HTERT RPE-1 (cell line): ENCODE results near the gene MT4.

Experiments used
- in situ Hi-C: fragments of 300-500 bp; cut with MboI; formaldehyde crosslinking; loops from 4 replicates; pipeline ENCODE4 v1.14.3; 2020; ENCODE audit warnings: low sequenced_read_pairs

Gene MT4

GRCh38 chr16:56601325-56601724 lies 36.5 kb downstream of the MT4 start:
- in situ Hi-C loops: no loop called here

GRCh38 chr16:56603589-56603988 lies 38.7 kb downstream of the MT4 start:
- in situ Hi-C loops: no loop called here

- in situ Hi-C loops: no loop called here
Measured at GRCh38 chr16:56604966-56605365, 40.1 kb downstream of the MT4 start.

- in situ Hi-C loops: no loop called here
Measured at GRCh38 chr16:56605475-56605874, 40.6 kb downstream of the MT4 start.

- in situ Hi-C loops: no loop called here
Measured at GRCh38 chr16:56606071-56606475, 41.2 kb downstream of the MT4 start.

GRCh38 chr16:56606476-56607108 lies 41.7 kb downstream of the MT4 start:
- in situ Hi-C loops: no loop called here

- in situ Hi-C loops: no loop called here
Measured at GRCh38 chr16:56607109-56607618, 42.3 kb downstream of the MT4 start.

GRCh38 chr16:56607675-56608042 lies 42.8 kb downstream of the MT4 start:
- in situ Hi-C loops: no loop called here

- in situ Hi-C loops: no loop called here
Measured at GRCh38 chr16:56608043-56608875, 43.4 kb downstream of the MT4 start, which contains the start of gene MT2A. MT2A (plus strand) TSS chr16:56608584; CDS start chr16:56608656, 72 bp downstream.

GRCh38 chr16:56608876-56609462 lies 44.1 kb downstream of the MT4 start:
- in situ Hi-C loops: no loop called here

- in situ Hi-C loops: no loop called here
Measured at GRCh38 chr16:56609463-56609921, 44.6 kb downstream of the MT4 start.

GRCh38 chr16:56610017-56610608 lies 45.2 kb downstream of the MT4 start:
- in situ Hi-C loops: no loop called here

- in situ Hi-C loops: no loop called here
Measured at GRCh38 chr16:56610609-56611111, 45.8 kb downstream of the MT4 start.

GRCh38 chr16:56611281-56611833 lies 46.5 kb downstream of the MT4 start:
- in situ Hi-C loops: no loop called here

GRCh38 chr16:56613706-56614105 lies 48.8 kb downstream of the MT4 start:
- in situ Hi-C loops: no loop called here

- in situ Hi-C loops: no loop called here
Measured at GRCh38 chr16:56614549-56614991, 49.7 kb downstream of the MT4 start.

- in situ Hi-C loops: no loop called here
Measured at GRCh38 chr16:56615353-56615752, 50.5 kb downstream of the MT4 start.

GRCh38 chr16:56616608-56617211 lies 51.8 kb downstream of the MT4 start:
- in situ Hi-C loops: no loop called here

- in situ Hi-C loops: no loop called here
Measured at GRCh38 chr16:56617212-56618085, 52.6 kb downstream of the MT4 start.
